NAMALWA (cell line): ENCODE measurements around the gene MAP2.

Source experiments
- DNase-seq: peaks from one replicate; pipeline ENCODE4 v3.0.0-alpha.2; 2015; ENCODE audit warnings: low spot score

MAP2 gene, protein sequence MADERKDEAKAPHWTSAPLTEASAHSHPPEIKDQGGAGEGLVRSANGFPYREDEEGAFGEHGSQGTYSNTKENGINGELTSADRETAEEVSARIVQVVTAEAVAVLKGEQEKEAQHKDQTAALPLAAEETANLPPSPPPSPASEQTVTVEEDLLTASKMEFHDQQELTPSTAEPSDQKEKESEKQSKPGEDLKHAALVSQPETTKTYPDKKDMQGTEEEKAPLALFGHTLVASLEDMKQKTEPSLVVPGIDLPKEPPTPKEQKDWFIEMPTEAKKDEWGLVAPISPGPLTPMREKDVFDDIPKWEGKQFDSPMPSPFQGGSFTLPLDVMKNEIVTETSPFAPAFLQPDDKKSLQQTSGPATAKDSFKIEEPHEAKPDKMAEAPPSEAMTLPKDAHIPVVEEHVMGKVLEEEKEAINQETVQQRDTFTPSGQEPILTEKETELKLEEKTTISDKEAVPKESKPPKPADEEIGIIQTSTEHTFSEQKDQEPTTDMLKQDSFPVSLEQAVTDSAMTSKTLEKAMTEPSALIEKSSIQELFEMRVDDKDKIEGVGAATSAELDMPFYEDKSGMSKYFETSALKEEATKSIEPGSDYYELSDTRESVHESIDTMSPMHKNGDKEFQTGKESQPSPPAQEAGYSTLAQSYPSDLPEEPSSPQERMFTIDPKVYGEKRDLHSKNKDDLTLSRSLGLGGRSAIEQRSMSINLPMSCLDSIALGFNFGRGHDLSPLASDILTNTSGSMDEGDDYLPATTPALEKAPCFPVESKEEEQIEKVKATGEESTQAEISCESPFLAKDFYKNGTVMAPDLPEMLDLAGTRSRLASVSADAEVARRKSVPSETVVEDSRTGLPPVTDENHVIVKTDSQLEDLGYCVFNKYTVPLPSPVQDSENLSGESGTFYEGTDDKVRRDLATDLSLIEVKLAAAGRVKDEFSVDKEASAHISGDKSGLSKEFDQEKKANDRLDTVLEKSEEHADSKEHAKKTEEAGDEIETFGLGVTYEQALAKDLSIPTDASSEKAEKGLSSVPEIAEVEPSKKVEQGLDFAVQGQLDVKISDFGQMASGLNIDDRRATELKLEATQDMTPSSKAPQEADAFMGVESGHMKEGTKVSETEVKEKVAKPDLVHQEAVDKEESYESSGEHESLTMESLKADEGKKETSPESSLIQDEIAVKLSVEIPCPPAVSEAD (N-terminal part only)

DNA sequence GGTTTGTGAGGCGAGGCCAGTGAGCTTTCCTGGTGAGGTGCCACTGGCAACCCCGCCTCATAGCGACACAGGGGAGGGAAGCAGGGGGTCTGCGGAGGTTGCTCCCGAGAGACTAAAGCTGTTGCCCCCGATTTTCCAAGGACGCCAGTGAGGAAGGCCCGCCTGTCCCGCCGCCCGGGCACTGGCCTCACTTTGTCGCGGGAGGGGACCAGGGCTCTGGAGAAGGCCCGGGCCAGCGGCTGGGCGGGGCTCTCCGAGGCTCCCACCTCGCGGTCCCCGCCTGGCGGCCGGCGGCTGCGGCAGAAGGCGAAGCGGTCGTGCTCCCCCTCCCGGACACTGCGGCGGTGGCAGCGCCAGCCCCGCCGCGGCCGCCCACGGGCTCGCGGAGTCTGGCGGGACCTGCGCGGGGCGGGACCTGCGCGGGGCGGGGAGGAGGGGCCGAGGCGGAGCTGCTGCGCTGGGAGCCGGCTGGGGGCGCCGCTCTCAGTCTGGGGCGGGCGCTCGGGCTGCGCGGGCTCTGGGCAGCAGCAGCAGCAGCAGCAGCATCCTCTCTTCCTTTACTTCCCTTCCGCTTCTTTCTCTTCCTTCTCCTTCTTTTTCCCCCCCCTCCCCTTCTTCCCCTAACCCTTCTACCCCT is at the start of gene MAP2:
Gene MAP2 (plus strand): TSS at position 486 of the 637 bp plus-strand sequence. CDS start 229,124 bp downstream, outside the sequence.
- peak; percentile 90 for DNase-seq

DNA sequence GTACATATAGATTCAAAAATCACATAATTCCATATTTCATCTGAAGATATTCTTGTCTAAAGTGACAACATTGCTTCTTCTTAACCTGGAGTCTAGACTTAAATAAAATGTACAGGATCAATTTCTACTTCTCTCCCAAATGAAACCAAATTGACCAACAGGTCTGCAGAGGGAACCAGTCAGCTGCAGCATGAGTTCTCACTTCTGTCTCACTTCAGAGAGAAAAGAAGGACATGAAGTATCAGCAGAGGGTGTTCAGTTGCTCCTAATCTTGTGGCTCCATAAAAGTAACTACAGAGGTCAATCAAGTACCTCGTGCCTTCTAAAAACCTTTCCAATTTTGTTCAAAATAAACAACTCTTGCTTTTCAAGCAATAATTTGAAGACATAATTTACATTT is 47.2 kb upstream of the MAP2 start:
- no peak for DNase-seq

DNA sequence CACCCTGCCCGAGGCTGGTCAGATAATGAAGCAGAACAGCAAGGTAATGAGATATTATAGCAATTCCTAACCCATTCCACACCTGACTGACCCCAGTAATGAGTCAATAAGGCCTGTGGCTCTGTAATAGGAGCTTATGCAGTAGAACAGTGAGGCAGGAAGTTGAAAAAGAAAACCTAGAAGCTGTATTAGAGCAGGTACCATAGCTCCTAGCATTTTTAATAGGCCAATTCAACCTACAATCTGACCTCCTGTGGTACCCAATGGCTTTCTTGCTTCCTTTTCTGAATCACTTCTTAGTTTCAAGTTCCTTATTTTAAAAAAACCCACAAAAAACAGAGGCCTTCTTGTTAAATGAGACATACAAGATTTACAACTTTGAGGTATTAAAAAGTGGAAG is 43.6 kb upstream of the MAP2 start:
- DNase-seq, result peak; percentile 33

DNA sequence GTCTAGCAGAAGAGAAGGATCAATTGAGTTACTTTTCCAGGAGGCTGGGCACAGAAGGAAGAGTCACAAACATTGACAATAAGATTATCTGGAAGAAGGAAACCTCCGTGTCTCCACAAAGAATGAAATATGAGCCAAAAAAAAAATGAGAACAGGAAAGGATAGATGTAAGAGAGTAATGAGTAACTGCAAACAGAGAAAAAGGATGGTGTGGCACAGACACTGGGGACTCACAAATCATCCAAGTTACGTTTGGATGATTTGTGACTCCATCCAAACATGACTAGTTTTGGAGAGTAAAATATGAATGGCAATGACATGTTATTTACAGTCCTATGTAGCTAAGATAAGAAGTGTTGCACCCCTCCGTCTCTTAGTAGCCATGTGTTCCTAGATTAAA is 42.8 kb upstream of the MAP2 start:
- DNase-seq, result no peak

DNA sequence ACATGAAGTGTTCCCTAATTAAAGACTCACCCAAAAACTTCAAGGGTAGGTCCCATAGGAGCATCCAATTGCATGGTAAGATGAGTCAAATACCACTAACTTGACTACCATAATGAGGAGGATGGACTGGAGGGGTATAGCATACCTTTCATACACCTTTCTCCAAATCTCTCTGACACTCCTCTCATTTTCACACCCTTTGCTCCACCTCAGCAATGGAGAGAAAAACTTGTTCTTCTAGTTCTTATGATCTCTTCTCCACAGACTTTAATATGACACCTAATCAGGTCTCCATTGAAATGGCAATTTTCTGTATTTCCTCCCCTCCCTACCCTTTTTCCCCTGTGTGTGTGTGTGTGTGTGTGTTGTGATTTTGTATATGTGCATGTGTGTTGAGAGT is 41.1 kb upstream of the MAP2 start:
- DNase-seq, result no peak

DNA sequence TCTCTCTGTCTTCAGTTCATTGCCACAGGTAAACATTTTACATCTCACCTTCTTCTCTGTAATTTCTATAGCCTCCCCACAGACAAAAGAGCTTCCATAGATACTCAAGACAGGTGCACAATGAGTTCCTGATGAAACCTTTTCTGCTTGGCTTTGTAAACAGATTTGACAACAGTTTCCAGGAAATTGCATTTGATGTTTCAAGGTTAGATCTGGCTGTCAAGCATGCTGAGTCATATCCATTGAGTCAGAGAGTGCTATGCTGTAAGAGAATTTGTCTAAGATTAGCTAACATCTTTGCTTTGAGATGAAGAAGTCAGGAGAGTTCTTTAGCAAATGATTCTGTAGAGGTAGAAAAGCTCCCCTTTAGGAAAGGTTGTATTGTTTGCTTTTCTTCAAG is 40.6 kb upstream of the MAP2 start:
- no peak for DNase-seq

DNA sequence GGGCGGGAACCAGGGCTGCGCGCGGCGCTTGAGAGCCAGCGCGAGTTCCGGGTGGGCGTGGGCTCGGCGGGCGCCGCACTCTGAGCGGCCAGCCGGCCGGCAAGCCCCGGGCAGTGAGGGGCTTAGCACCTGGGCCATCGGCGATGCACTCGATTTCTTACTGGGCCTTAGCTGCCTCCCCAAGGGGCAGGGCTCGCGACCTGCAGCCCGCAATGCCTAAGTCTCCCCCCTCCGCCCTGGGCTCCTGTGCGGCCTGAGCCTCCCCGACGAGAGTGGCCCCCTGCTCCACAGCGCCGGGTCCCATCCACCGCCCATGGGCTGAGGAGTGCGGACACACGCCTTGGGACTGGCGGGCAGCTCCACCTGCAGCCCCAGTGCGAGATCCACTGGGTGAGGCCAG is 36.5 kb upstream of the MAP2 start:
- no peak for DNase-seq

DNA sequence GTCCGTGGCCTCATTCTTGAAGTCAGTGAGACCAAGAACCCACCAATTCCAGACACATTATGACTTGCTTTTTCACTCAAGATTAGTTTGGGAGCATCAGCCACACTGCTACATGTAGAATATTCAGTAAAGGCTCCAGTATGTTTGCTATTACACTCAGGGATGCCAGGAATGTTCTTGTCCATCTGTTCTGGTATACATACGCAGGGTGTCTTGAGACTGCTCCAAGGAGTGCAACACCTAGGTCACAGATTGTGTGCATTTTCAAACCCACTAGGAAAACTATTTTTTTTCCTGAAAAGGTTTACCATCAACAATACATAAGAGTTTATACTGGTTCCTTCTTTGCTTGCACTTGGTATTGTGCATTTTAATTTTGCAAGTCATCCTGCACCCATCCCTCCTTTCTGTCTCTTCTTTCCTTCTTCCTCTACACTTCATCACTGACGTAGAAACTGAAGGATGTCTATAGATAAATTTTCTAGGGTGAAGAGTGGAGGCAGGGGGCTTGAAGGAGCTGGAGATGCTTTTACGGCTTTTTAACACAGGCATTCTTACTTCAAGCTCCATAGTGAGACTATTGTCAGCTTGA is 35.3 kb upstream of the MAP2 start:
- no peak for DNase-seq

DNA sequence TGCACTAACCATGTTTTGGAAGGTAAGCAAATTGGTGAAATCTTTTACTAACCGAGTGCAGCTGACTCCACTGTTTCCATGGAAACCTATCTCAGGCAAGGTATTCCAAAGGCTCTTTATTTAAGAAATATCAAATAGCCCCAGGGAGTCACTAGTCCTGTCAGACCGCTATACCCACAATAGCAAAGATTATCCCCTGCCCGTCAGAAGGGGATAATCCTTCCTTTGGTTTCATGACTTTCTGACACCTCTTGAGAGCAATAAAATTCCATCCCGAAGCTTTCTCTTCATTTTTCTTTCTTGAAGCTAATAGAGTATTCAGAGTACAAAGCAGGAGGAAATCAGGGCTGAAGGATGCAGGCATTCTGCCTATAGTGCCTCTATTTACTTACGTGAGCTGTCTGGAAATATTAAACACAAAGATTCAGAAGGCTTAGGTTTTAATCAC is 34.7 kb upstream of the MAP2 start:
- no peak for DNase-seq

DNA sequence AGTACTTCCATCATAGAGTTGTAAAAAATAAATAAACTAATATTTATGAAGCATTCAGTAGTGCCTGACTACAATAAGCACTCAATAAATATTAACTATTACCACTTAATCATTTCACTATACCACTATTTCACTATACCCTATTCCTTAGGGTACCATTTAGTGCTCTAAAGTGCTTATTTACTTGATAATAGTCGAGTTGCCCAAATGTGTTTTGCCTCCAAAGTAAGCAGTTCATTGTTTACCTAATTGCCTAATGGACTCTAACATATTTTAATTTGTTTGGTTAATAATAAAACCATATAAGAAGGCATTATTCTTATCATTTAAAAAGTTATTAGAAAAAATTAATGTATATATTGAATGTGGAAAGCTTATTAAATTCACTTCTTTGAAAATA is 33.0 kb upstream of the MAP2 start:
- DNase-seq, result no peak

DNA sequence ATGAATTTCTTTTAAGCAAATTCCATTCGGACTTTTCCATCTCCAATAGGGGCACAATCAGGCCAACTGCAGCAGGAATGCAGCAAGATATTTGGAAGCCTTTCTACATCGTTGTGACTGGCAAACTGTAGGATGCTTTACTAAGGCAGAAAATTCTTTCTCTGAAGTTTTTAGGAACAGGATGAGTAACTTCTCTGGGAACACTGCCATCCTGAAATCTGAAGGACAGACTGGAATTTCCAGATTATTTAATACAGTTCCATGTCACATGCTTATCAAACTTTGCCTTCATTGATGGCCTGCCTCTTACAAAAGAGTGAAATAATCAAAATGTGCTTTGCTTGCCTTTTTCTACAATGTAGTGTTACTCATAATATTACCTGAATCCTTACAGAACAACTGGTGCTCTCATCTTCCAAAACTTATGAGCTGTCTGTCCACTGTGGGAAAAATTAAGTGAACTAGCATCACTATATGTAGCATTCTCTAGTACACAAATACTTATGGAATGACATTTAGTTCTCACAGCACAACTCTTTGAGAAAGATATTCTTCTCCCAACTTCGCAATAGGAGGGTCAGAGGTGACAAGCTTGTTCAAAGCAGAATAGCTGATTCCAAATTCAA is 32.0 kb upstream of the MAP2 start:
- DNase-seq, result no peak

DNA sequence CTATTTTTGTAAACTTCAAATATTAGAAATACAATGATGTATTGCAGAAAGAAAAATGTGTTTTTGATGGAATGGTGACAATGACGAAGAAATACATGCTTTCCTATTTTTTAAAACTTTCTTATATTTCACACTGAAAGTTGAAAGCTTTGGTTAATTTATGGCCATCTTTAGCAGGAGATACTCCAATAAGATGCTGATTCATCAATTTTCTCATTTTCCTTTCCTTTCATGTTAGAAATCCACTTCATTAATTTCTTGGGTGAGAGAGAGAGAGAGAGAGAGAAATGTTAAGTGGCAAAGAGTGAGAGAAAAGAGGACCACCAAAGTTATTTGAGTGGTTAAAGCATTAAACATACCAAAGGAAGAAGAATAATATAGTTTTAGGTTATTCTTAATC is 28.6 kb upstream of the MAP2 start:
- no peak for DNase-seq

DNA sequence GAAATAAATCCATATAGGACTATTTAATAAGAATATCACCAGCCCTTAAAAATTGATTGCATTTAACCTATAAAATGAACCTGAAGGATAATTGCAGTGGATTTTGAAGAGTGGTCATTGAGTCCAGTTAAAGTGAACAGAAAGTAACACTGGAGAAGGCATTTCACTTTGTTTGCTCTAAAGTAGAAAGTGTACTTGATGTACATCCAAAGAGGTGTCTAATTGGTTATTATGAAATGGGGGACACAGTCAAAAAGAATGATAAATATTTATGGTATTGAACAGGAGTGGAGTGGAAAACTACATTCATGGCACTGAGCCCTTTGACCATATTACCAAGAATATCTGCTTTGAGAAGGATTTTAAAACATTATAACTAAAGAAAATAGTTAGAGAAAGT is 28.2 kb upstream of the MAP2 start:
- no peak for DNase-seq

DNA sequence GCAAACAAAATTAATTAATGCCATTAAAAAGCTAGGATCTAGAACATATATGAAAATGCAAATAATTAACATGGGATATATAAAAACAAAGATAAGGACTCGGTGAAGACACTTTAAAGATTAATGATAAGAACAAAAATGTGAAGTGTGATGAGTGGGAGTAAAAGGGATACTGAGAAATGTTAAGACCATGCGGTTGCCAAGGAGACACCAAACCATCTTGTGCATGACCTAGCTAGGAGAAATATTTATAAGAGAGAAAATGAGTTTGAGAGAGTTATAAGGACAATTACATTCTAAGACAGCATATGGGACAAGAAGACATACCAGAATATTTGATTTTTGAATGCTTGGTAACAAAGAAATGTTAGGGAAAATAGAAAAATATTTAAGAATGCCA is 25.4 kb upstream of the MAP2 start:
- no peak for DNase-seq

DNA sequence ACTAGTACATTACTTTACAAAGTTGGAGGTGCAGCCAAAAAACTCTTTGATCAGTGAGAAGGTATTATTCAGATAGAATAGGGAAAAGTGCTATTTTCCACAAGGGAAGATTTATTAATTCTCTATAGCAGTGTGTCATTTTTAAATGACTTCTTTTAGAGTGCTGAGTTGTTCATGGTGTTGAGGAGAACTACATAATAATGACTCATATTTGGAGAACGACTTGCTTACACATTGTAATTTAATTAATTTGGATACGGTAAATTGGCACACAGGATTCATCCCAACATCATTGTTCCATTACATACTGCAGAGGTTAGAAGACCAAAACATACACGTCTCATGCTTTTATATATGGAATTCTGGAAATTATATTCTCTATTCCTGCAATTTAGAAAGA is 22.1 kb upstream of the MAP2 start:
- no peak for DNase-seq

DNA sequence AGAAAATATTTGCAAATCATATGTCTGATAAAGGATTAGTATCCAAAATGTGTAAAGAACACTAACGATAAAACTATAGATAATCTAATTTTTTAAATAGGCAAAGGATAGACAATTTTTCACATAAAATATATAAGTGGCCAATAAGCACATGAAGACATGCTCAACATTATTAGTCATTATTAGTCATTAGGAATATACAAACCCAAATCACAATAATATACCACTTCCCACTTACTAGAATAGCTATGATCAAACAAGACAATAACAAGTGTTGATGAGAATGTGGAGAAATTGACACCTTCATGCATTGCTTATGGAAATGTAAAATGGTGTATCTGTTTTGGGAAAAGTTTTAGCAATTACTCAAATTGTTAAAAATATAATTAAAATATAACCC is 12.6 kb upstream of the MAP2 start:
- no peak for DNase-seq

DNA sequence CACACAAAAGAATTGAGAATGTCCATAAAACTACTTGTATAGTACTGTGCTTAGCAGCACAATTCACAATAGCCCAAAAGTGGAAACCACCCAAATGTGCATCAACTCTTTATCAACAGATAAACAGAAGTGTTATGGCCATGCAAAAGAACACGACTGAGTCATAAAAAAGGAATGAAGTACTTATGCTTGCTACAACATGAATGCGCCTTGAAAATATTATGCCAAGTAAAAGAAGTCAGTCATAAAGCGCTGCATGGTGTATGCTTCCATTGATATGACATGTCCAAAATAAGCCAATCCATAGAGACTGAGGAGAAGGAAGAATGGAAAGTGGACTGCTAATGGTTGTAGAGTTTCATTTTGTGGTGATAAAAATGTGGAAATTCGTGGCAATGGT is 12.1 kb upstream of the MAP2 start:
- no peak for DNase-seq

DNA sequence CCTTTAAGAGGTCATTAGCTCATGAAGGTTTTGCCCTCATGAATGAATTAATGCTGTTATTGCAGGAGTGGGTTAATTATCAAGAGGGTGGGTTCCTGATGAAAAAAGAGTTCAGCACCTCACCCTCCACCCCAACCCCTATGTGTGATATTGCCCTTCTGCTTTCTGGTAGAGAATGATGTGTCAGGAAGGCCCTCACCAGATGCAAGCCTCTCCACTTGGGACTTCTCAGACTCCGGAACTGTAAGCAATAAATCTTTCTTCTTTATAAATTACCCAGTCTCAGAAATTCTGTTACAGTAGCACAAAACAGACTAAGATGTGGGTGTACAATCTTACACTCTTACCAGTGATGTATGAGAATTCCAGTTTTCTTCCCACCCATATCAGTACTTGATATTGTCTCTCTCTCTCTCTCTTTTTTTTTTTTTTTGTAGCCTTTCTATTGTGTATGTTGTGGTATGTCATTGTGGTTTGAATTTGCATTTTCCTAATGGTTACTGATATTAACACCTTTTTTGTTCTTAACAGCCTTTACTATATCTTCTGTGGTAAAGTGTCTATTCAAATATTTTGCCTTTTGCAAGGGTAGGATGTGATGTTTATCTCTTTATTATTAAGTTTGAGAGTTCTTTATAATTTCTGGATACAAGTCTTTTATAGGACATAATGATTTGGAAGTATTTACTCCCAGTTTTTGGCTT is 10.4 kb upstream of the MAP2 start:
- no peak for DNase-seq

DNA sequence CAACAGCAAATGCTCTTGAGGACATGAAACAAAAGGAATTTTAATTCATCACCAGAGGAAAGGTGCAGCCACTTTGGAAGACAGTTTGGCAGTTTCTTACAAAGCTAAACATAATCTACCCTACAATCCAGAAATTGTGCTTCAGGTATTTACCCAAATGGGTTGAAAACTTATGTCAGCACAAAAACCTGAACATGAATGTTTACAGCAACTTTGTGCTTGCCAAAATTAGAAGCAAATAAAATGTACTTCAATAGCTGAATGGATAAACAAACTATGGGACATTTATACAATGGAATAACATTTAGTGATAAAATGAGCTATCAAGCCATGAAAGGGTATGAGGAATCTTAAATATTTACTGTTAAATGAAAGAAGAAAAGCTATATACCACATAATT is 6.9 kb upstream of the MAP2 start:
- DNase-seq, result no peak

DNA sequence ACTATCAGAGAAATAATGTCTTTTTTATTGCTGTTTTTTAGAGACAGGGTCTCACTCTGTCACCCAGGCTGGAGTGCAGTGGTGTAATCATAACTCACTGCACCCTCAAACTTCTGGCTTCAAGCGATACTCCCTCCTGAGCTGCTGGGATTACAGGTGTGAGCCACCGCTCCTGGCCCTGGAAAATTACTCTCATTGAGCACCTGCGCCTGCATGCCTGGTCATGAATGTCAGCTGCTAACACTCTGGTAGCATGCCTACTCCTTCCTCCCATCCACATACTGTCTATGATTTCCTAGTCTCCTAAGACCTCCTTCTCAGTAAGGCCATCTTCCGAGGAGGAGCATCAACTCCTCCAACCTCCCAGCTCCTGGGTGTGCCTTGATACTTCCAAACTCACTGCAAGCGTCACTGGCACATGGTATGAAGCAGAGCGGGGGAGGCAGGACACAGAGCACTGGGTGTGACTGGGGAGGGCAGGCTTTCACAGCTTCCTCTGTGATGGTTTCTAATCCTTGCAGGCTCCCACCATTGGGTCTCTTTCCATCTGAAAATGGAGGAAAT is 1.6 kb upstream of the MAP2 start:
- no peak for DNase-seq
